Tibial nerve (tissue), 4 donors: ENCODE measurements around the gene ADRA2C.

Experiments used
- CTCF ChIP-seq, 5 experiments: fragments of 200-600 bp in 3 of 5; fragments of 450-650 bp in 2 of 5; sonication (generic) in 3 of 5; IDR thresholded peaks; one replicate each; pipeline ENCODE4 v1.5.1; 2016 to 2019; ENCODE audit warnings: antibody characterized with exemption in 5 of 5, mild to moderate bottlenecking in 3 of 5, moderate library complexity in 2 of 5
- EP300 ChIP-seq, 2 donors: sonication (generic); formaldehyde crosslinking; IDR thresholded peaks; one replicate each; pipeline ENCODE4 v1.6.1; 2017; ENCODE audit warnings: antibody characterized with exemption in 2 of 2, mild to moderate bottlenecking in 1 of 2
- POLR2A ChIP-seq, 2 donors: fragments of 450-650 bp; IDR thresholded peaks; one replicate each; pipeline ENCODE4 v1.6.1; 2017; ENCODE audit warnings: antibody characterized with exemption in 2 of 2, mild to moderate bottlenecking in 2 of 2, moderate library complexity in 2 of 2

GRCh38 chr4:3744232-3744631, 22.0 kb upstream of the ADRA2C start:
- no peak for TF ChIP-seq CTCF (IDR thresholded peaks at IDR 0.05)
- no peak for TF ChIP-seq POLR2A (IDR thresholded peaks at IDR 0.05)
- TF ChIP-seq EP300 (IDR thresholded peaks at IDR 0.05) = no peak
